DMS114 treated with DMSO at 0.1 percent for 48 hours (cell line): ENCODE data around the gene LRRC49.
"Not testable (repeated sequence)": the region's sequence is repeated elsewhere in the genome, so short reads cannot be mapped to it uniquely, and the experiment has no call there.

Source experiments
- DNase-seq: peaks from one replicate; lab custom pipeline; 2025; ENCODE audit not compliant: unreplicated experiment; lab: John Stamatoyannopoulos, UW

The LRRC49 gene

DNA sequence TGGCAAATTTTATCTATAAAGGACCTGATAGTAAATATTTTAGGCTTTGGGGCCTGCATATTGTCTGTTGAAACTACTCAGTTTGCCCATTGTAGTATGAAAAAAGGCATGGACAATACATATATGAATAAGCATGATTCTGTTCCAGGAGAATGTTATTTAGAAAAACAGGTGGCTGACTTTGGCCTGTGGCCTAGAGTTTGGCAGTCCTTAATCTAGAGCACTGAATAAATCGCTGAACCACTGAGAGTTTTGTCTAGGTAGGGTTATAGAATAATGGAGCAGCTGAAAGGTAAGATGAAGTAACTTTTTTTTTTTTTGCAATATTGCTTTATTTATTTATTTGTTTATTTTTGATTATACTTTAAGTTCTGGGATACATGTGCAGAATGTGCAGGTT is 75.0 kb downstream of the LRRC49 start:
- DNase-seq: no peak

GRCh38 chr15:70974004-70974832 is 81.6 kb downstream of the LRRC49 start:
- DNase-seq: peak; percentile 48

- DNase-seq: no peak
These were observed 84.2 kb downstream of the LRRC49 start for GRCh38 chr15:70976851-70977250.

GRCh38 chr15:70995383-70995970 is 102.9 kb downstream of the LRRC49 start:
- DNase-seq: no peak

GRCh38 chr15:70998319-70998718 is 105.7 kb downstream of the LRRC49 start:
- DNase-seq: no peak

DNA sequence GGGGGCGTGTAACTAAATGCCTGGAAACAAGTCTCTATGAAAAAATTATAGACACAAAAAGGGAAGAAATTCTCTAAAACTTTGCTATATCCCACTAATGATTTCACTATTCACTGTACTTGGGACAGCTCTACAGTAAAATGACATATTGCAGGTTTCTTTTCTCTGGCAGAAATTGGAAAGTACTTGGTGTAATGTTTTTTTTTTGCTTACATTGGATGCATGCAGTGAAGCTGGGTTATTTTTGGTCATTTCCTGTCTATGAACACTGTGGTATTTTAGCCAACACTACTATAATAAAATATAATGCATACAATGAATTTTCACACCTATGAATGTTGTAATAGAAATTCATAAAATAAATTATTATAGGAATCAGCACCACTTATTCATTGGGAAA is 109.7 kb downstream of the LRRC49 start:
- DNase-seq: no peak

DNA sequence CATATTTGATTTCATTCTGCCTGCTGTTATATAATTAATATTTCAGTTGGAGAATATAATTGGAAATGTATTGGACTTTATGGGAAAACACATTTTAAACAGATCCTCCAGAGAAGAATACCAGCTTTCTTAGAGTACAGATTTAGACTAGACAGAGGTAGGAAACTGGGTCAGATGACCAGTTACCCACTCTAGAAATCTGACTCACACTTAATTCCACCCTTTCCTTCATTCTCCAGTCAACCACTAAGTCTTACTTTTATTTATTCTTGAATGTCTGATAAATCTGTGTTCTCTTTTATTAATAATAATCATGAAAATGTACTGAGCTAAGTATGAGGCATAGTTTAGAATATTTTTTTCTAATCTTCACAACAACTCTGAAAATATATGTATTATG is 110.7 kb downstream of the LRRC49 start:
- no peak for DNase-seq

GRCh38 chr15:71004506-71004905 is 111.9 kb downstream of the LRRC49 start:
- DNase-seq: not testable (repeated sequence)

- DNase-seq: no peak
These were observed 113.3 kb downstream of the LRRC49 start for GRCh38 chr15:71005895-71006294.

DNA sequence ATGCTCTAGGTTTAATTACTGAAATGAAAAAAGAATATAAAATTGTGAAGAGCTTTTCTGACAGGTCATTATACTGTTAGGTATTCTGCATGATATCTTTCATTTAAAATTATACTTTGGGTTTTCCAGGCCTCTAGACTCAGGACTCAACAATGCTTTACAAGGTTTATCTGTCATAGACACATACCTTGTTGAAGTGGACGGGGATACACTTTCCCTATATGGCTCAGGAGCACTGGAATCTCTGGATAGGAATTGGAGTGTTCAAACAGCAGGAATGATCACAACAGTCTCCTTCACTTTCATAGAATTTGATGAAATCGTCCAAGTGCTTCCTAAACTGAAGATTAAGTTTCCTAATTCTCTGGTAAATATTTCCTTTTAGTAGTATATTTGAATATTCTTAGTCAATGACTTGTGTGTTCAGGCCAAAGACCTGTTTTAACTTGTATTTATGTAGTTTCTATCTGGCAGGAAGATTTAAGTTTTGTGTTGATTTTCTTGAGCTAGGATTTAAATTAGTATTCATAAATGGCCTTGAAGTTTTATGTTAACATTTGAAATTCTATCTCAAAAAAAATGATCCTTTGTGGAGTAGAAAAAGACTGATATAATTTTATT is 115.7 kb downstream of the LRRC49 start:
- DNase-seq: no peak

DNA sequence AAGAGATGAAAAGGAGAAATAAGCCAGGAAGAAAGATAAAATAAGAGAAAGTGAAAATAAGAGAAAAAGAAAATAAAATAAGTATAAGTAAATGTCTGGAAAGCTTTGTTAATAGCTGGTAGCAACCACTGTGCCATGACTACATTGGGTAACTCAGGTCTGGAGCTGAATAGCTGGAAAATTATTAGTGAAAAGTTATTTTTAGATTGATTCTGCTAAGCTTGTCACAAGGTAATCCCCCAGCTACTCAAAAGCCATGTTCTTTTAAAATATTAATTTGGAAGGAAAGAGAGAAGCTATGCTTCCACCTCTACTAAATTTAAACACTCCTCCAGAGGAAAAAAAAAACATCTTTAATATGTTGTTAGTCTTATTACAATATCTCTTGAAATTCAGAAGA is 117.8 kb downstream of the LRRC49 start:
- no peak for DNase-seq

- no peak for DNase-seq
These were observed 118.4 kb downstream of the LRRC49 start for GRCh38 chr15:71010997-71011396.

- peak; percentile 37 for DNase-seq
These were observed 119.0 kb downstream of the LRRC49 start for GRCh38 chr15:71011503-71012155.

DNA sequence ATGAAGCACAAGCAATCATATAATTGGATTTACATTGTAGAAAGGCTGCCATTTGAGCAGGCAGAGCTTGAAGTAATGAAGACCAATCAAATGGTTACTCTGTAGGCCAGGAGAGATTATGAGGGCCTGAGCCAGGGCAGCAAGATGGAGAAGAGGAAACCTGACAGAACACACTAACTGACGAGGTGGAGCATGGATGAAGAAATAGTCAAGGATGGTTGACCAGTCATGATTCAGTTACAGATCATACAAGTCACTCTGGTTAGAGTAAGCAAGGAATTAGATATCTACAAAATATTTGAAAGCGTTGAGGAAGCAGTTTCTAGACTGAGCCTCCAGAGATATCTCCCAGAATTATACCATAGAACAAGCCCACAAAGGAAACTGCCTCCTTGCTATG is 120.8 kb downstream of the LRRC49 start:
- DNase-seq: no peak

DNA sequence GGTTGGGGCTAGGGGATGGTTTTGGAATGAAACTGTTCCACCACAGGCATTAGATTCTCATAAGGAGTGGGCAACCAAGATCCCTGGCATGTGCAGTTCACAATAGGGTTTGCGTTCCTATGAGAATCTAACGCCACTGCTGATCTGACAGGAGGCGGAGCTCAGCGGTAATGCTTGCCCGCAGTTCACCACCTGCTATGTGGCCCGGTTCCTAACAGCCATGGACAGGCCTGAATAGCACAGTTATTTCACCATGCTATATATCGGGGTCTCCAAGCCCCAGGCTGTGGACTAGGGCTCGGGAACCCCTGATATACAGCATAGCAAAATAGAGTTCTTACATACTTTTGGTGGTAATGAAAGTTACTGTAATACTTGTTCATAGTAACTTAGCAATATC is 122.7 kb downstream of the LRRC49 start:
- no peak for DNase-seq

DNA sequence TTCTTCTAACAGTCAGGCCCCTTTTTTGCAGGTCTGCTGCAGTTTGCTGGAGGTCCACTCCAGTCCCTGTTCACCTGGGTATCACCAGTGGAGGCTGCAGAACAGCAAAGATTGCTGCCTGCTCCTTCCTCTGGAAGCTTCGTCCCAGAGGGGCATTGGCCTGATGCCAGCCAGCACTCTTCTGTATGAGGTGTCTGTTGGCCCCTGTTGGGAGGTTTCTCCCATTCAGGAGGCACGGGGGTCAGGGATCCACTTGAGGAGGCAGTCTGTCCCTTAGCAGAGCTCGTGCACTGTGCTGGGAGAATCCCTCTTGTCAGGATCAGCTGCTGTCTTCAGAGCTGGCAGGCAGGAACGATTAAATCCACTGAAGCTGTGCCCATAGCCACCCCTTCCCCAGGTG is 138.6 kb downstream of the LRRC49 start:
- DNase-seq: not testable (repeated sequence)

DNA sequence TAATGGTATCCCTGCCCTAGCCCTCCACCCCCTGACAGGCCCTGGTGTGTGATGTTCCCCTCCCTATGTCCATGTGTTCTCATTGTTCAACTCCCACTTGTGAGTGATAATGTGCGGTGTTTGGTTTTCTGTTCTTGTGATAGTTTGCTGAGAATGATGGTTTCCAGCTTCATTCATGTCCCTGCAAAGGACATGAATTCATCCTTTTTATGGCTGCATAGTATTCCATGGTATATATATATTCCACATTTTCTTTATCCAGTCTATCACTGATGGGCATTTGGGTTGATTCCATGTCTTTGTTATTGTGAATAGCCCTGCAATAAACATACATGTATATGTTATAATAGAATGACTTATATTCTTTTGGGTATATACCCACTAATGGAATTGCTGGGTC is 142.9 kb downstream of the LRRC49 start:
- DNase-seq: not testable (repeated sequence)

DNA sequence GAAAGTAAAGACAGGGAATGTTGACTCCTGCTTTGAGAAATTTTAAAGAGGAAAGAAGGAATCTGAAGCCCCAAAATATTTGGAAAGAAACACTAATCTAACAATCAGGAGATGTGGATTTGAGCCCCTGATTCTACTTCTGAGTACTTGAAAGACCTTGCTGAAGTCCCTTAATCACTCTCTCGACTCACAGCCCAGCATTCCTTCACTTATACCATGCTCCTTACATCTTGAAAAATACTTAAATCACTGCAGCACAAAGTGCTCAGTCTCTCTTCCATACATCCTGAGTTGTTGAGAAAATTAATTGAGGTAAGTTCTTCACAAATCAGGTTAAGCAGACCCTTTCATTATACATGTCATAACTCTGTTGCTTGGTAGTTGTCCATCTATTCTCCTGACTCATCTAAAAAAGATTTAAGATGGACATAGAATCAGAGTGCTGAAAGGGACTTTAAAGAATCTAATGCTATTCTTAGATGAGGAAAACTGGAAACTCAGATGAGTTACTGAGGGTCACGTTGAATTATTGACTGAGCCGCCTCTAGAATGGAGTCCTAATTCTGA is 149.8 kb downstream of the LRRC49 start:
- no peak for DNase-seq

DNA sequence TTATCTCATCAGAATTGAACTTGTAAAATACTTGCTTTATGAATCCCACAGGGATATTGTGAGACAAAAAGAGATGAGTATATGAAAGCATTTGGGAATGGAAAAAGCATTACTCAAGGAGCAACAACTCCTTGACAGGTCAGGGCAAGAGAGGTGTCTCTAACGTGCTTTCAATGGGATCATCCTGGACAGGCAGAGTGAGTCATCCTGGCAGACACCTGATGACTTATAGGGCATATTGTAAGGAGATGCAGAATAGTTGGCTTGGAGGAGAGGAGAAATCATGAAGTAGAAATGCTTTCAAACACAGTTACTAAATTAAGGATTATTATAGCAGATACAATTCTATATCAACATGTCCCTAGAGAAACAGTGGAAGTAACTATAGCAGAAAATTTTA is 150.7 kb downstream of the LRRC49 start:
- no peak for DNase-seq

DNA sequence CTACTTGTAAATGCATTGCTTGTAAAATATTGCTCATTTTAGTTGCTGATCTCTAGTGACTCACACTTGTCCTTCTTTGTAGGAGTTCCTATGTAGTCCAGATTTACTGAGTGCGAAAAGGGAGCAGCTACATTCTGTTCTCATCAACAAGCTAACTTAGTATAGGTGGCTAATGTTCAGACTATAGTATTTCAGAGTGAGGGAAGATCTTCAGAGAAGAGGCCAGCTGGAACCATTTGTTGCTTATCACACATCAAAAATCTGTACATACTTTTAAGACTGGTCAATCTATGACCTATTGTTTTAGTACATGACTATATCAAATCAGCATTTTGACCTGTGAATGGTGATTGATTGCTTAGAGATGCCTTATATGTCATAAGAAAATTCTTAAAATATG is 151.4 kb downstream of the LRRC49 start:
- DNase-seq: no peak

GRCh38 chr15:71046146-71046545 is 153.5 kb downstream of the LRRC49 start:
- not testable (repeated sequence) for DNase-seq
